Measurements from ENCODE around the gene ADGRF1.

Gene ADGRF1

DNA sequence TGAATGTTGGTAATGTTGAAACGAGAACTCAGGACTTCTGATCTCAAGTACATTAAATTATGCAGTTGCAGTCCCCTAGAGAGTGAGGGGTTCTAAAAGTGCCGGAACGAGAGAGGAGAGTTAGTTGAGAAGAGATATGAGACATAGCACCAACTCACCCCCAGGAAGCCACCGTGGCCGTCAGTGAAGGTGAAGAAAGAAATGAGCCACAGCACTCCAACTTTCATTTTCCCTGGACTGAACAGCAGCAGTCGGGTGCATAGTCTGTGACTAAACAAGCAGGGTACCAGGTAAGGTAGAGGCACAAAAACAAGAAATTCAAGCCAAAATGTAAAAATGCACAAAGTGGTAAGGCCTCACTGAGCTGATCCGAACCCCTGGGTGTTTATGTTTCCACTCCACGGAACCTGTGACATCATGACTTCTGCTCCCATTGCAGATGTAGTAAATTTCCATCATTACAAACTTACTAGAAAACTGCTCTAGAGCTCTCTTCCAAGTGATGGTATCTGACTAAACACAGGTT is 13.2 kb downstream of the ADGRF1 start:
- no peak for DNase-seq
- intact Hi-C loops (cut with DNase I; ENCODE audit: low total_unique reads) = no loop called here
- TF ChIP-seq, protein P1, sequence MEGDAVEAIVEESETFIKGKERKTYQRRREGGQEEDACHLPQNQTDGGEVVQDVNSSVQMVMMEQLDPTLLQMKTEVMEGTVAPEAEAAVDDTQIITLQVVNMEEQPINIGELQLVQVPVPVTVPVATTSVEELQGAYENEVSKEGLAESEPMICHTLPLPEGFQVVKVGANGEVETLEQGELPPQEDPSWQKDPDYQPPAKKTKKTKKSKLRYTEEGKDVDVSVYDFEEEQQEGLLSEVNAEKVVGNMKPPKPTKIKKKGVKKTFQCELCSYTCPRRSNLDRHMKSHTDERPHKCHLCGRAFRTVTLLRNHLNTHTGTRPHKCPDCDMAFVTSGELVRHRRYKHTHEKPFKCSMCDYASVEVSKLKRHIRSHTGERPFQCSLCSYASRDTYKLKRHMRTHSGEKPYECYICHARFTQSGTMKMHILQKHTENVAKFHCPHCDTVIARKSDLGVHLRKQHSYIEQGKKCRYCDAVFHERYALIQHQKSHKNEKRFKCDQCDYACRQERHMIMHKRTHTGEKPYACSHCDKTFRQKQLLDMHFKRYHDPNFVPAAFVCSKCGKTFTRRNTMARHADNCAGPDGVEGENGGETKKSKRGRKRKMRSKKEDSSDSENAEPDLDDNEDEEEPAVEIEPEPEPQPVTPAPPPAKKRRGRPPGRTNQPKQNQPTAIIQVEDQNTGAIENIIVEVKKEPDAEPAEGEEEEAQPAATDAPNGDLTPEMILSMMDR (IDR thresholded peaks at IDR 0.05) = no peak
- Histone ChIP-seq H3K27me3 (peaks cover 0 to 15% of the 10 kb centered on the region in 2 donors), H3K36me3 (no peaks in the 10 kb centered on the region), H3K27ac (no peak overlapping the region), H3K4me3 (no peak overlapping the region), H3K9me3 (no peaks in the 10 kb centered on the region), H3K4me1 (no peaks in the 10 kb centered on the region)

DNA sequence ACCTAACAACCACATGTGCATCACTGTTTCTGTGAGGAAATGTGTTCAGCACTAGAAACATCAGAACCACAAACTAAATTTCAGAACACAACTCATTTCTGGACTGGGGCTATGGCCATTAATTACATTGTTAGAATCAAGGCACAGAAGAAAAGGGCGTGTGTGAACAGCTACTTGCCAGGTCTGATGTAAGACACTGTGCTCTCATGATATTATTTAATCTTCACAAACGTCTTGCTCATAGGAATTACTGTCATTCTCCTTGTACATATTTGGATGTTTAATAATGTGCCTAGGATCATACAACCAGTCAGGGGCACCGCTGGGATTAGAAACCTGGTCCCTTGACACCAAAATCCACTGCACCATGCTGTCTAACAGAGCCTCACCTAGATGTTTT is 14.8 kb downstream of the ADGRF1 start:
- Histone ChIP-seq H3K27ac (no peak overlapping the region), H3K4me3 (no peak overlapping the region), H3K9me3 (no peaks in the 10 kb centered on the region), H3K4me1 (no peaks in the 10 kb centered on the region), H3K27me3 (peaks cover 0 to 8% of the 10 kb centered on the region in 2 donors), H3K36me3 (no peaks in the 10 kb centered on the region)
- TF ChIP-seq, protein P1 (IDR thresholded peaks at IDR 0.05) = no peak
- intact Hi-C loops (cut with DNase I; ENCODE audit: low total_unique reads) = no loop called here
- DNase-seq = no peak

DNA sequence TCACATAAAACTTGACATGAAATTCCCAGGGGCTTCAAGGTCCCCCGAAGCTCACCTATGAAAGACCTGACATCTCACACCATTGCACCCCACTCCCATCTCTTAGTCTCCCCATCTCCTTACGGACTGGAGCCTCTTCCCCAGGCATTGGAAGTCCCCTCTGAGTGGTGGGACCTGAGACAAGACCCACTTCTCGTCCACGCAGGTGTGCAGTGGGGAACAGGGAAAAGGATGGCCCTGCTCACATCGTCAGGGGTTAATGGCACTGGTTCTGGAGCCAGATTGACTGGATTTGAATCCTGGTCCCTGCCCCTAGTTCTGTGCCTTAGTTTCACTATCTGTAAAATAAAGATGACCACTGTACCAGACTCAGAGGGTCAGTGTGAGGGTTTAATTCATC is 15.5 kb downstream of the ADGRF1 start:
- intact Hi-C loops (cut with DNase I; ENCODE audit: low total_unique reads) = no loop called here
- Histone ChIP-seq H3K36me3 (no peaks in the 10 kb centered on the region), H3K9me3 (no peaks in the 10 kb centered on the region), H3K4me1 (no peaks in the 10 kb centered on the region), H3K27ac (no peak overlapping the region), H3K4me3 (no peak overlapping the region), H3K27me3 (peaks cover 0 to 8% of the 10 kb centered on the region in 2 donors)
- no peak for DNase-seq
- TF ChIP-seq, protein P1 (IDR thresholded peaks at IDR 0.05) = no peak

DNA sequence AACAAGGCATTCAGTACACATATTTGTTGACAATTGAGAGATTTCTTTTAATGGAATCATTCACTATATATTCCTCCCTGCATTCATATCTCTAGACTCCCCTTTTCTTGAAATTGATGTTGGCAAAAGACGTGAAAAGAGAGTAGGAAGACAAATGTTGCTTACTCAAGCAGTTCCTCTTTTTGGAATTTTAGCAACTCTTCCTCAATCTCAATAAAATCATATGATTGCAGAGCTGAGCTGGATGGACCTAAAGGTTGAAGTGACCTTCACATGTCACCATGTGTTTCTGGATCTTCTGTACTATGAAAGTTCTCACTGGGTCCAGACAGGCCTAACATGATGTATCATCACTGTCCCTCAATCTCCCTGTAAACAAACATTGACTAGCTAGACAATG is 18.6 kb downstream of the ADGRF1 start:
- no peaks in the 10 kb centered on the region for H3K4me1 ChIP-seq
- no peaks in the 10 kb centered on the region for H3K9me3 ChIP-seq
- peaks cover 0 to 8% of the 10 kb centered on the region in 2 donors for H3K27me3 ChIP-seq
- no peak overlapping the region for H3K4me3 ChIP-seq
- intact Hi-C loops (cut with DNase I; ENCODE audit: low total_unique reads) = no loop called here
- TF ChIP-seq, protein P1 (IDR thresholded peaks at IDR 0.05) = no peak
- H3K36me3 ChIP-seq = no peaks in the 10 kb centered on the region
- no peak overlapping the region for H3K27ac ChIP-seq
- DNase-seq = no peak

DNA sequence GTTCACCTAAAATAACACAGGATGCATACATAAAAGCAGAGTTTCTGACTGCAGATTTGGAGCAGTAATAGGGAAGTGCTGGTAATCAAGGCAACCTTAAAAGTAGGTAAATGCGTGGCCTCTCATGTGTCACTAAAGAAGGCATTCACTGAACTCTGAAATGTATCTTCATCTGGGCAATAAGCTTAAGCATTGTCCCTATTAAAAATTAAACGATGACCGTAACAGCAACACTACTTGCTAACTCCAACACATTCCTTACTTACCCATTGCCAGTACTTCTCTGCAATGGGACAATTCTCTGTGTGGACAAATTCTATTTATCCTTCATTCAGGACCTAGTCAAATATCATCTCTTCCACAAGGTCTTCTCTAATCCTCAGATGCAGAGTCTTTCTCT is 19.9 kb downstream of the ADGRF1 start:
- H3K27me3 ChIP-seq = peaks cover 0 to 8% of the 10 kb centered on the region in 2 donors
- H3K27ac ChIP-seq = no peak overlapping the region
- H3K9me3 ChIP-seq = no peaks in the 10 kb centered on the region
- no peaks in the 10 kb centered on the region for H3K4me1 ChIP-seq
- no peaks in the 10 kb centered on the region for H3K36me3 ChIP-seq
- TF ChIP-seq, protein P1 (IDR thresholded peaks at IDR 0.05) = no peak
- no peak for DNase-seq
- intact Hi-C loops (cut with DNase I; ENCODE audit: low total_unique reads) = no loop called here
- H3K4me3 ChIP-seq = no peak overlapping the region

DNA sequence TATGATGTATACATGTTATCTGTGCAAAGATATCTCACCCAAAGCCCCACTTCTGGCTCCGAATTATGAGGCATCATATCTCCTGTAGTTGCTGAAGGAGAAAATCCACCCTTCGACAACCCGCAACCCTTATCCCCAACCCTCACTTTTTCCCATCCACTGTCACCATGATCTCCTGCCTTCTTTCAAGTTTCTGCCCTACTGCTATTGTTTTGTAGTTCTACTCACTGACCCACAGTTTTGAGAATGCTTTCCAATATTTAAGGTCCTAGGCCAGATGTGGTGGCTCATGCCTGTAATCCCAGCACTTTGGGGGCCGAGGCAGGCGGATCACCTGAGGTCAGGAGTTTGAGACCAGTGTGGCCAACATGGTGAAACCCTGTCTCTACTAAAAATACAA is 22.2 kb downstream of the ADGRF1 start:
- TF ChIP-seq, protein P1 (IDR thresholded peaks at IDR 0.05) = no peak
- Histone ChIP-seq H3K27me3 (peaks cover 0 to 5% of the 10 kb centered on the region in 2 donors), H3K9me3 (no peaks in the 10 kb centered on the region), H3K36me3 (no peaks in the 10 kb centered on the region), H3K27ac (no peak overlapping the region), H3K4me3 (no peak overlapping the region), H3K4me1 (no peaks in the 10 kb centered on the region)
- no peak for DNase-seq
- intact Hi-C loops (cut with DNase I; ENCODE audit: low total_unique reads) = no loop called here

Measured in tibial artery (tissue), 4 donors.